ENCODE results near the gene RAB11FIP5. TPM values are rescaled to one million over a fixed set of nuclear protein-coding genes. Genes with fewer than 3 reads are reported as not detected.

RAB11FIP5 gene
- total and polyA plus RNA-seq, 2 of the 4 experiments (the other 2 are of a cell fraction), result 21.5 to 34.5 TPM

DNA sequence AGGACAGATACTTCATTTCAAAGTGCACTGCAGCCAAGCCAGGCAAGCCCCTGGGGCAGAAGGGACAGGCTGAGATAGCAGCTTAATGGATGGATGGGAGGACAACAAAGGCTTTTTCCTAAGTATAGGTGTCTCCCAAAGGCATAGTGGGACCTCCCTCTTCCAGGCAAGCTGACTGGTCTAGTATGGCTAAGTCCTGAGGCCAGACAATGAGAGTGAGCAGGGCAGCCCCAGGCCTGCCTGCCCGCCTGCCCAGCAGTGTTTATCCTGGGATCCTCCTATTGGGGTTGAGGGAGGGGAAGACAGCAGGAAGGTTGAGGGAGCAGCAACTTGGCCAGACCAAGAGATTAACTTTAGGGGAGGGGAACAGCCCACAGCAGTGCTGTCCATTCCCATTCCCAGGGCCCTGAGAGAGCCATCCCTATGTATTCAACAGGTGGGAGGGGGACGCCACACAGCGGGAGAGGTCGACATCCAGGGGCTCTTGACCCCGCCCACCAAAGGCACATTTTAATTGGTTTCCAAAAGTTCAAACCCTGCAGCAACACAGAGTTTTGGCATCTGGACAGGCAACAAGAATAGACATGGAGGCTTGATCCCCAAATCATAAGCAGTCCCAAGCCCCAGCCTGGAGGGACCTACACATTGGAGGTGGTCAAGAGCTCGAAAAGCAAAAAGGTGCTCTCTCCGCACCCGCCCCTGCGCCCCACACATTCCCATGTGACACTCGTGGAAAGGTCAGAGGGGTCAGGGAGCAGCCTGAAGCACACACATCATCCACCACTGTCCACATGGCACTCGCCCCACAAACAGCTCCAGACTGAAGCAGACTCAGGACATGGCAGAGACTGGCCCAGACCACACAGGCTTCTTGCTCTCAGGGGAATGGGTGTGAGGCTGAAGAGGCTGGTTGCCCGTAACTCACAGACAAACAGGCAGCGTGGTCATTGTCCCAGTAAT lies 38.4 kb downstream of the RAB11FIP5 start:
- Histone ChIP-seq H2BK15ac (ENCODE audit: low read depth, low read length) (no peak overlapping the region), H2BK20ac (ENCODE audit: low read depth, low read length) (no peak overlapping the region), H2AK9ac (replicated peaks; ENCODE audit: low read depth, low read length, poor library complexity) (no peak overlapping the region), H3K56ac (ENCODE audit: extremely low read depth, insufficient read depth, low read length) (no peak overlapping the region), H3K4me2 (ENCODE audit: low read depth, low read length) (no peak overlapping the region), H4K91ac (ENCODE audit: insufficient read depth, low read depth, low read length) (no peak overlapping the region), H2AK5ac (ENCODE audit: low read depth, low read length) (no peak overlapping the region), H3K4ac (ENCODE audit: low read depth, low read length) (no peak overlapping the region), H3K9ac (ENCODE audit: low read depth, low read length) (no peak overlapping the region), H3K36me3 (ENCODE audit: control insufficient read depth, insufficient read depth, low read length) (peaks cover 31% of the 10 kb centered on the region), H2AFZ (replicated peaks; ENCODE audit: low read length, poor library complexity) (no peak overlapping the region), H3K4me3 (ENCODE audit: insufficient read depth, low read depth, low read length) (no peak overlapping the region), H4K5ac (ENCODE audit: low read depth, low read length) (no peak overlapping the region), H3K9me3 (ENCODE audit: control insufficient read depth, insufficient read depth, low read length) (no peaks in the 10 kb centered on the region), H3K27ac (ENCODE audit: insufficient read depth, low read length) (no peak overlapping the region), H3K27me3 (ENCODE audit: control insufficient read depth, insufficient read depth, low read length) (no peaks in the 10 kb centered on the region), H2BK5ac (ENCODE audit: low read depth, low read length, poor library complexity, severe bottlenecking) (no peak overlapping the region), H3K79me1 (ENCODE audit: low read depth in 1 of 2, low read length in 2 of 2) (peaks cover 22 to 35% of the 10 kb centered on the region in 2 experiments), H3K18ac (ENCODE audit: low read depth, low read length) (no peak overlapping the region), H3K9me1 (ENCODE audit: insufficient read depth, low read length) (peaks cover 2% of the 10 kb centered on the region), H3K14ac (replicated peaks; ENCODE audit: low read depth, low read length) (no peak overlapping the region), H2BK120ac (ENCODE audit: low read depth, low read length) (no peak overlapping the region), H3K4me1 (ENCODE audit: control insufficient read depth, insufficient read depth, low read length) (peaks cover 8% of the 10 kb centered on the region), H3K23ac (ENCODE audit: low read depth, low read length) (no peak overlapping the region), H4K8ac (ENCODE audit: low read depth in 2 of 2, low read length in 2 of 2) (no peak overlapping the region), H4K20me1 (ENCODE audit: insufficient read depth, low read length) (peaks cover 20% of the 10 kb centered on the region)
- DNase-seq, result no peak
- dilution Hi-C loops (cut with HindIII; ENCODE audit: low sequenced_read_pairs, unreplicated experiment), result no loop called here
- ChIA-PET POLR2A (ENCODE audit: unreplicated experiment) (no interaction called here), CTCF (no interaction called here)
- WGBS, 2 experiments (ENCODE audit: extremely low coverage in 2 of 2, insufficient read length in 1 of 2), result 100% methylated on average over 1 of the region's 13 CpGs; no CpG with 5 or more reads in 1 of the 2 experiments
- ATAC-seq (ENCODE audit: low read depth), result no peak
- in situ Hi-C loops (cut with MboI; ENCODE audit: low sequenced_read_pairs), result loop anchor here (5.0 kb wide), 1 partner anchor 182 kb away; no protein-coding TSS in a partner anchor
- intact Hi-C loops (cut with micrococcal nuclease), result no loop called here
- no peak for TF ChIP-seq RCOR1 (IDR thresholded peaks at IDR 0.05; ENCODE audit: insufficient replicate concordance, low read length)
- TF ChIP-seq POLR2A (IDR thresholded peaks at IDR 0.05; ENCODE audit: low read depth, low read length), result no peak
- TF ChIP-seq CEBPB (IDR thresholded peaks at IDR 0.05; ENCODE audit: low read depth, low read length), result no peak
- TF ChIP-seq RFX5 (IDR thresholded peaks at IDR 0.05; ENCODE audit: low read depth, low read length), result no peak
- no peak for TF ChIP-seq MAZ (IDR thresholded peaks at IDR 0.05; ENCODE audit: borderline replicate concordance, low read depth, low read length)
- TF ChIP-seq MXI1 (IDR thresholded peaks at IDR 0.05; ENCODE audit: borderline replicate concordance, low read depth, low read length), result no peak
- BruUV-seq (replicated peaks), result no TSS peak
